IMR-90 (cell line): ENCODE data around the gene AVPR1B.

ENCODE experiments used
- CEBPB ChIP-seq: IDR thresholded peaks from 2 replicates; pipeline ENCODE4 v1.6.1; 2012; ENCODE audit warnings: low read depth, low read length, improper control_type of control experiment
- CHD1 ChIP-seq: IDR thresholded peaks from 2 replicates; pipeline ENCODE4 v1.6.1; 2012; ENCODE audit warnings: low read depth, low read length, improper control_type of control experiment
- FOS ChIP-seq: fragments of 150-350 bp; IDR thresholded peaks from 2 replicates; pipeline ENCODE4 v1.6.1; 2016; ENCODE audit warnings: low read depth, low read length
- MAFK ChIP-seq: IDR thresholded peaks from 2 replicates; pipeline ENCODE4 v1.6.1; 2012; ENCODE audit warnings: low read depth, low read length, improper control_type of control experiment
- MXI1 ChIP-seq: IDR thresholded peaks from 2 replicates; pipeline ENCODE4 v1.6.1; 2012; ENCODE audit warnings: low read depth, mild to moderate bottlenecking, low read length, moderate library complexity, borderline replicate concordance
- NFE2L2 ChIP-seq: fragments of 150-350 bp; IDR thresholded peaks from 2 replicates; pipeline ENCODE4 v1.6.1; 2016; ENCODE audit warnings: low read depth, mild to moderate bottlenecking, low read length
- POLR2A ChIP-seq: IDR thresholded peaks from 2 replicates; pipeline ENCODE4 v1.6.1; 2012; ENCODE audit warnings: mild to moderate bottlenecking, low read depth, low read length
- RAD21 ChIP-seq: IDR thresholded peaks from 2 replicates; pipeline ENCODE4 v1.6.1; 2012; ENCODE audit warnings: low read length, improper control_type of control experiment
- RFX5 ChIP-seq: IDR thresholded peaks from 2 replicates; pipeline ENCODE4 v1.8.0; 2012; ENCODE audit warnings: low read depth, mild to moderate bottlenecking, low read length, moderate library complexity
- SMC3 ChIP-seq: fragments of 150-350 bp; IDR thresholded peaks from 2 replicates; pipeline ENCODE4 v1.6.1; 2016; ENCODE audit warnings: low read depth, mild to moderate bottlenecking, antibody characterized with exemption, low read length, moderate library complexity
- TF ChIP-seq, protein P1 (sequence below): conservative IDR thresholded peaks from 2 replicates; pipeline ENCODE4 v1.5.1; 2012; ENCODE audit warnings: mild to moderate bottlenecking, low read depth, low read length, improper control_type of control experiment
- TF ChIP-seq, protein P2 (sequence below): fragments of 150-350 bp; IDR thresholded peaks from 2 replicates; pipeline ENCODE4 v1.6.1; 2016; ENCODE audit warnings: low read depth, mild to moderate bottlenecking, low read length, moderate library complexity, borderline replicate concordance
- TF ChIP-seq, protein P3 (sequence below): fragments of 150-350 bp; IDR thresholded peaks from 2 replicates; pipeline ENCODE4 v1.6.1; 2017; ENCODE audit warnings: mild to moderate bottlenecking, antibody characterized with exemption, low read length, low read depth

DNA sequence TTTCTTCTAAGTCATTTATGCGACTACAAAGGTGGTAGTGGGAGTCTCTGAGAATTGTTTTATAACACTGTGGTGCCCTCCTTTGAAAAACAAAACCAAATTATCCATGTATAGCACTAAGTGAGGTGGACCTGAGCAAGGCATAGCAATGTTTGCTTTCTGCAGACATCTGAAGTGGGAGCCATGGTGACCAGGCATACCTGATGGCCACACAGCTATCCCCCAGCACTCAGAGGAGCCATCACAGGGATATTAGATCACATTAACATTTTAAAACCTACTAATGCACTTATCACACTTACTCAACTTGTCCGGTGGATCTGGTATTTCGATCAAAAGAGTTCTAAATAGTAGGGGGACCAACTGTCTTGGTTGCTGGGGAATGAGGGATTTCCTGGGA is 24.8 kb upstream of the AVPR1B start:
- TF ChIP-seq, protein P1, sequence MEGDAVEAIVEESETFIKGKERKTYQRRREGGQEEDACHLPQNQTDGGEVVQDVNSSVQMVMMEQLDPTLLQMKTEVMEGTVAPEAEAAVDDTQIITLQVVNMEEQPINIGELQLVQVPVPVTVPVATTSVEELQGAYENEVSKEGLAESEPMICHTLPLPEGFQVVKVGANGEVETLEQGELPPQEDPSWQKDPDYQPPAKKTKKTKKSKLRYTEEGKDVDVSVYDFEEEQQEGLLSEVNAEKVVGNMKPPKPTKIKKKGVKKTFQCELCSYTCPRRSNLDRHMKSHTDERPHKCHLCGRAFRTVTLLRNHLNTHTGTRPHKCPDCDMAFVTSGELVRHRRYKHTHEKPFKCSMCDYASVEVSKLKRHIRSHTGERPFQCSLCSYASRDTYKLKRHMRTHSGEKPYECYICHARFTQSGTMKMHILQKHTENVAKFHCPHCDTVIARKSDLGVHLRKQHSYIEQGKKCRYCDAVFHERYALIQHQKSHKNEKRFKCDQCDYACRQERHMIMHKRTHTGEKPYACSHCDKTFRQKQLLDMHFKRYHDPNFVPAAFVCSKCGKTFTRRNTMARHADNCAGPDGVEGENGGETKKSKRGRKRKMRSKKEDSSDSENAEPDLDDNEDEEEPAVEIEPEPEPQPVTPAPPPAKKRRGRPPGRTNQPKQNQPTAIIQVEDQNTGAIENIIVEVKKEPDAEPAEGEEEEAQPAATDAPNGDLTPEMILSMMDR: no peak
- TF ChIP-seq FOS (no peak), CHD1 (no peak), POLR2A (no peak), RAD21 (no peak), SMC3 (no peak), RFX5 (no peak), CEBPB (no peak), NFE2L2 (no peak), MAFK (no peak), MXI1 (no peak)
- TF ChIP-seq, protein P2, sequence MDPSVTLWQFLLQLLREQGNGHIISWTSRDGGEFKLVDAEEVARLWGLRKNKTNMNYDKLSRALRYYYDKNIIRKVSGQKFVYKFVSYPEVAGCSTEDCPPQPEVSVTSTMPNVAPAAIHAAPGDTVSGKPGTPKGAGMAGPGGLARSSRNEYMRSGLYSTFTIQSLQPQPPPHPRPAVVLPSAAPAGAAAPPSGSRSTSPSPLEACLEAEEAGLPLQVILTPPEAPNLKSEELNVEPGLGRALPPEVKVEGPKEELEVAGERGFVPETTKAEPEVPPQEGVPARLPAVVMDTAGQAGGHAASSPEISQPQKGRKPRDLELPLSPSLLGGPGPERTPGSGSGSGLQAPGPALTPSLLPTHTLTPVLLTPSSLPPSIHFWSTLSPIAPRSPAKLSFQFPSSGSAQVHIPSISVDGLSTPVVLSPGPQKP: no peak
- TF ChIP-seq, protein P3, sequence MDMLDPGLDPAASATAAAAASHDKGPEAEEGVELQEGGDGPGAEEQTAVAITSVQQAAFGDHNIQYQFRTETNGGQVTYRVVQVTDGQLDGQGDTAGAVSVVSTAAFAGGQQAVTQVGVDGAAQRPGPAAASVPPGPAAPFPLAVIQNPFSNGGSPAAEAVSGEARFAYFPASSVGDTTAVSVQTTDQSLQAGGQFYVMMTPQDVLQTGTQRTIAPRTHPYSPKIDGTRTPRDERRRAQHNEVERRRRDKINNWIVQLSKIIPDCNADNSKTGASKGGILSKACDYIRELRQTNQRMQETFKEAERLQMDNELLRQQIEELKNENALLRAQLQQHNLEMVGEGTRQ: no peak
